ENCODE results near the gene MYRFL. TPM values are rescaled to one million over a fixed set of nuclear protein-coding genes. Genes with fewer than 3 reads are reported as not detected.
"Not testable (repeated sequence)": the region's sequence is repeated elsewhere in the genome, so short reads cannot be mapped to it uniquely, and the experiment has no call there.

The MYRFL gene
- total RNA-seq, 1 donor from 2014 or later, result 0.93 TPM

- Mint-ChIP-seq H3K36me3 (ENCODE audit: insufficient read depth) (no peaks in the 10 kb centered on the region), H3K27ac (no peak overlapping the region), H3K4me1 (ENCODE audit: low read depth) (no peaks in the 10 kb centered on the region), H3K9me3 (ENCODE audit: low read depth) (peaks cover 12% of the 10 kb centered on the region), H3K27me3 (no peaks in the 10 kb centered on the region), H3K4me3 (ENCODE audit: low read depth) (no peak overlapping the region)
- no peak for TF ChIP-seq CTCF (IDR thresholded peaks at IDR 0.05; ENCODE audit: unreplicated experiment)
- DNase-seq (ENCODE audit: low spot score, unreplicated experiment), result no peak
Measured at GRCh38 chr12:69987579-69988091, 162.6 kb downstream of the MYRFL start.

- DNase-seq (ENCODE audit: low spot score, unreplicated experiment), result no peak
- H3K4me1 Mint-ChIP-seq (ENCODE audit: low read depth), result no peaks in the 10 kb centered on the region
- no peak for TF ChIP-seq CTCF (IDR thresholded peaks at IDR 0.05; ENCODE audit: unreplicated experiment)
- H3K9me3 Mint-ChIP-seq (ENCODE audit: low read depth), result peaks cover 7% of the 10 kb centered on the region
- no peak overlapping the region for H3K4me3 Mint-ChIP-seq (ENCODE audit: low read depth)
- no peaks in the 10 kb centered on the region for H3K36me3 Mint-ChIP-seq (ENCODE audit: insufficient read depth)
- H3K27ac Mint-ChIP-seq, result no peak overlapping the region
- no peaks in the 10 kb centered on the region for H3K27me3 Mint-ChIP-seq
Measured at GRCh38 chr12:69988481-69989321, 163.7 kb downstream of the MYRFL start.

DNA sequence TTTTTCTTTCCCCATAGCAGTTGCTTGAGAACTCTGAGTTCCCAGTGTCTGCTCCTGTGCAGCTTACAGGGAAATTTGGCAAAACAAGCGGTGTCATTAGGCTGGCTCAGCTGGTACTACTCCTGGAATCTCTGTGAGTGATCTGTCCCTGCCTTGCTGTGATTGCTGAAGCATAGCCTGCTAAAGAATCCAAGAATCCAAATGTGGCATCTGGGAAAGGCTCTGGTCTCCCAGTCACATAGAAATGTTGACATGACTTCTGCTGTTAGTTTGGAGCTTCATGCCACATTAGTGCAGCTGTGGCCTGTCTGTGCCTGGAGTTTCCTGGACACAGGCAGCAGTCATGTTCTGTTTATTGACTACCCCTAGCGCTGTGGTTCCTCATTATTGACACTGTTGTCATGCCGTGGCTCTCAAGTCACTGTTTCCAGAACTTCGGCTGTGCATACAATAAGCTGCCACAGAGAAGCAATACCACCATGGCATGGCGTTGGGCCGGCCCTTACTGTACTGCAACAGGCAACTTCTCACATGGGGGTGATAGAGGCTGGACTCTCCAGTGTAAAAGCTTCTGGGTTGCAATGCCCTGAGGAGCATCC is 166.8 kb downstream of the MYRFL start:
- no peaks in the 10 kb centered on the region for H3K9me3 Mint-ChIP-seq (ENCODE audit: low read depth)
- DNase-seq (ENCODE audit: low spot score, unreplicated experiment), result no peak
- no peaks in the 10 kb centered on the region for H3K4me1 Mint-ChIP-seq (ENCODE audit: low read depth)
- no peak overlapping the region for H3K27ac Mint-ChIP-seq
- no peak for TF ChIP-seq CTCF (IDR thresholded peaks at IDR 0.05; ENCODE audit: unreplicated experiment)
- no peaks in the 10 kb centered on the region for H3K36me3 Mint-ChIP-seq (ENCODE audit: insufficient read depth)
- no peaks in the 10 kb centered on the region for H3K27me3 Mint-ChIP-seq
- no peak overlapping the region for H3K4me3 Mint-ChIP-seq (ENCODE audit: low read depth)

- H3K27ac Mint-ChIP-seq, result no peak overlapping the region
- no peaks in the 10 kb centered on the region for H3K4me1 Mint-ChIP-seq (ENCODE audit: low read depth)
- H3K9me3 Mint-ChIP-seq (ENCODE audit: low read depth), result no peaks in the 10 kb centered on the region
- H3K27me3 Mint-ChIP-seq, result no peaks in the 10 kb centered on the region
- no peak for DNase-seq (ENCODE audit: low spot score, unreplicated experiment)
- no peaks in the 10 kb centered on the region for H3K36me3 Mint-ChIP-seq (ENCODE audit: insufficient read depth)
- TF ChIP-seq CTCF (IDR thresholded peaks at IDR 0.05; ENCODE audit: unreplicated experiment), result no peak
- H3K4me3 Mint-ChIP-seq (ENCODE audit: low read depth), result no peak overlapping the region
Measured at GRCh38 chr12:69993433-69993832, 168.4 kb downstream of the MYRFL start.

GRCh38 chr12:69994086-69994485 is 169.1 kb downstream of the MYRFL start:
- not testable (repeated sequence) for H3K36me3 Mint-ChIP-seq (ENCODE audit: insufficient read depth); H3K9me3 Mint-ChIP-seq (ENCODE audit: low read depth); H3K27me3 Mint-ChIP-seq; H3K4me3 Mint-ChIP-seq (ENCODE audit: low read depth); DNase-seq (ENCODE audit: low spot score, unreplicated experiment); H3K27ac Mint-ChIP-seq; H3K4me1 Mint-ChIP-seq (ENCODE audit: low read depth)
